Measurements from ENCODE around the gene SPDYE4.
"Not testable (repeated sequence)": the region's sequence is repeated elsewhere in the genome, so short reads cannot be mapped to it uniquely, and the experiment has no call there.

SPDYE4 gene, protein sequence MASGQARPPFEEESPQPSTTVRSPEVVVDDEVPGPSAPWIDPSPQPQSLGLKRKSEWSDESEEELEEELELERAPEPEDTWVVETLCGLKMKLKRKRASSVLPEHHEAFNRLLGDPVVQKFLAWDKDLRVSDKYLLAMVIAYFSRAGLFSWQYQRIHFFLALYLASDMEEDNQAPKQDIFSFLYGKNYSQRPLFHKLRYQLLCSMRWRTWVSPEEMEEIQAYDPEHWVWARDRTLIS

DNA sequence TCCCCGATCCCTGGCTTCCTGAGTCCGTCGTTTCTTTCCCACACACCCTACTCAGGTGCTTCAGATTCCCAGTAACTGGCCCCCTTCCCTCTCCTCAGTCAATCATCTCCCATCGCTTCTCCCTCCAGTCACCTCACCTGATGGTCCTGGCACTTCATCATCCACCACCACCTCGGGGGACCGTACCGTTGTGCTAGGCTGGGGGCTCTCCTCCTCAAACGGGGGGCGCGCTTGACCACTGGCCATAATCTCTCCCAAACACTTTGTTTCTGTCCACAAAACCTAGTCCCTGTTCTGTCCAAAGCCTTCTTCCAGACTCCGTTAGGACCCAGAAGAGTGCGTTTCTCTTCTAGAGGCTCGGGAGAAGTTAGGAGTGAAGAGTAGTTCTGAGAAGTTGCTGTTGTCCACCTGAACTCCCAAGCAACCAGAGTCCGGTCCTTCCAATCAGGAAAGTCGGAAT lies at the start of gene SPDYE4:
Gene SPDYE4 (minus strand): TSS at position 410 of the 460 bp plus-strand sequence. CDS start 164 bp downstream, at position 246.
- no peak for DNase-seq

- no peak for DNase-seq
These were observed 48.7 kb upstream of the SPDYE4 start for GRCh38 chr17:8806926-8807550.

DNA sequence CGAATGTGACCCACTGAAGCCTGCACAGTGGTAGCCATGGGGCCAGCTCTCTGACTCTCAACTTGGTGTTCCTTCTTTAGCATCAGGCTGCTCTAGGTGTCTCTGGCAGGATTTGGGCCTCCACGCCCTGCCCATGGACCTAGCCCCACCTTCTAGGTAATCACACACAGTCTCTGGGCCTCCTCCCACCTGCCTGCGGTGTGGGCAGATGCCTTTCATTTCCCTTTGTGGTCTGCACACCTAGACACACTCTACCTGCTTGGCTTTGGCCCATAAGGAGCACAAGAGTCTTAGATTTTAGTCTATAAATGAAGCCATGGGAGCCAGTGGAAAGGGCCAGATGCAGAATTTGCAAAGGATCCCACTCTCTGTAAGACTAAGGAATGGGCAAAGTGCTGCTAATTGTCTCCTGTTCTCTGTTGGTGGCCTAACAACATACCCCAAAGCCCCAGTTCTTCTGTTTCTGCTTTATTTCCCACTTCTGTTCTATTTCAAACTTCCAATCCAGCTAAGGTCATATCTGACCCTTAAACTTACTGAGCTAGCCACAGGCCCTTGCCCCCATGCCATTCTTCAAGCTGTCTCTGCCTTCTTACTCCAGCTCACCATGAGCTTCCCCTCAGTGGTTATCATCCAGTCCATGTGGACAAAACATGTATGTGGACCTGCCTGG lies 48.0 kb upstream of the SPDYE4 start:
- no peak for DNase-seq

- DNase-seq, result not testable (repeated sequence)
These were observed 47.0 kb upstream of the SPDYE4 start for GRCh38 chr17:8805396-8805795.

GRCh38 chr17:8803531-8804420 lies 45.4 kb upstream of the SPDYE4 start:
- DNase-seq, result no peak

DNA sequence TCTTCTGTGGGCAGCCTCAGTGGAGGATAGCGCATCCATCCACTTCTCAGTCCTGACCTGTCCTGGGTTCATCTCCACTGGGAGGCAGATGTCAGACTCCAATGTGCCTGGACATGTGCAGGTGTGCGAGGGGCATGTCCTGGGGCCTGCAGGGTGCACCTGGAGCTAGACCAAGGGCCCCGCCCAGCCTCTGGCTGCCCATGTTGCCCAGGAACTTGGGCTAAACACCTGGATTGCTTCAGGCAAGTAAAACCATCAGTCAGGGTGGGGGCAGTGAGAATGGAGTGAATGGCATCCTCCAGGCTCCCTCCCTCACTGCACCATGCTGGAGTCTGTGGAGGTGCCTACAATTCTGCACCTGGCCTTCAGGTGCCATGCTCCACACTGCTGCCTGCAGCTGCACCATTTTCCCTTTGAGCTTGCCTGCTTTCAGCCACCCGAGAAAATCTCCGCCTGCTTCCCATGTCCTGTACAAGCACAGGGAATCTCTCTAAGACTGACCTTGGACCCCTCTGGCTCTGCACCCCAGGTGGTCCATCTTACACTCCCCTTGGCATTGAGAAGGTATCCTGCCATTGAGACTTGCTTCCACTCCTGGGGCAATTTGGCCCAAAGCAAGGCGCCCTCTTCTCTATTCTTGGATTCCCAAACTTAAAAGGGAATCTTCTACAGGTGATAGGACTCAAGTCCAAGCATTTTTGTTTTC lies 42.9 kb upstream of the SPDYE4 start:
- no peak for DNase-seq

DNA sequence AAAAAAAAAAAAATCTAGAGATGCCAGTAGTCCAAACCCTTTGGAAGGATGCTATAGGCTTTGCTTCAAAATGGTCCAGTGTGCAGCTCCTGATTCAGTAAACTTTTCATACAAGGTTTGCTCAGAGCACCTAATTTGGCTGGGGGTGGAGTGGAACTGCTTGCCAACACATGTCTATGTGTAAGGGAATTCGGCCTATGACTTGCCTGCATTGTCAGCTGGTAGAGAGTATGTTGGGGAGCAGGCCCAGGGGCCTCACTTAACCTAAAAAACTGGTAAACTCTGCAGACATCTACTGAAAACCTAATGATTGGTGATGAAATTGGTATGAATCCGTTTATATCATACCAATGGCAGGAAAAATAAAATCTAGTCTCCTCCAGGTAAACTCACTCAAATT lies 42.3 kb upstream of the SPDYE4 start:
- no peak for DNase-seq

GRCh38 chr17:8799570-8800212 lies 41.3 kb upstream of the SPDYE4 start:
- no peak for DNase-seq

DNA sequence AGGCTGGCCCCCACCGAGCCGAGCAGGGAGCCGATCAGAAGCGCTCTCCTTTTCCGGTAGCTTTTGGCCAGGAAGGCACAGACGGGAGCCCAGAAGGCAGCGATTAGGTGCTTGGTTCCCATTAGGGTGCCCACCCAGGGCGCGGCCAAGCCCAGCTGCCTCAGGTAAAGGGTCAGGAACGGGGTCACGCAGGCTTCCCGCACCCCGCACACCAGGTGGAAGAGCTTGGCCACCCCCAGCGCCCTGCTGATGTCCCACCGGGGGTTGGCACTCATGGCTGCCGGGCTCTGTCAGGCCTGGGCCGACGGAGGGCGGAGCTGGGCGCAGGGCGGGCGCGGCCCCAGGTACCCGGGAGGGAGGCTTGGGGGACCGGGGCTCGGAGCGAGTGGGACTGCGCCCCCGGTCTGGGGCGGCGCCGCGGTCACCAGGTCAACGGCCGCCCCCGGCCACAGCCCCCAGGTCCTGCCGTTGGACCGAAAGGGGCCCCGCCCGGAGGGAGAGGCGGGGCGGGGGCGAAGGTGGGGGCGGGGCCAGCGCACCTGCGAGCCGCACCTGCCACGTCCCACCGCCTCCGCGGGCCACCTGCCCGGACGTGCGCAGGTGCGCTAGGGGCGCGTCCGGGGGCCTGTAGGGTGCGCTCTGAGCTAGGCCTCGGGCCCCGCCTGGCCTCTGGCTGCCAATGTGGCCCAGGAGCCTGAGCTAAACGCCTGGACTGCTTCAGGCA lies 40.7 kb upstream of the SPDYE4 start, which contains the start of gene MFSD6L:
Gene MFSD6L (minus strand): TSS at position 520 of the 724 bp plus-strand sequence. CDS start 245 bp downstream, at position 275.
- no peak for DNase-seq

- DNase-seq, result no peak
These were observed 40.0 kb upstream of the SPDYE4 start for GRCh38 chr17:8798176-8798845.

- DNase-seq, result no peak
These were observed 39.4 kb upstream of the SPDYE4 start for GRCh38 chr17:8797621-8798175.

DNA sequence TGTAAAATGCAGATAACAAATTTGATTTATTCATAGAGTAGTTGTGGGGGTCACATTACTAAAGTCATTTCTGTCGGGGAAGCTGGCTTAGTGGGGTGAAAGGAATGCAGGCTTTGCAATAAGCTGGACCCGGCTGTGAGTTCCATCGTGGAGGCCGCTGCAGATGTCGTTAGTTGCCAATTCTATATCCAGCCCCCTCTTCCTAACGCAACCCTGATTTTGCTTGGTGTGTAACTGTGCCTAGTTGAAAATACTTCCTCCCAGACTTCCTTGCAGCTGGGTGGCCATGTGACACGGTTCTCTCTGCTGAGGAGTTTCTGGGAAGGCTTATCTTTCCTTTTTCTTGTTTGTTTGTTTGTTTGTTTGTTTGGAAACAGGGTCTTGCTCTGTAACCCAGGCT lies 36.3 kb upstream of the SPDYE4 start:
- no peak for DNase-seq

DNA sequence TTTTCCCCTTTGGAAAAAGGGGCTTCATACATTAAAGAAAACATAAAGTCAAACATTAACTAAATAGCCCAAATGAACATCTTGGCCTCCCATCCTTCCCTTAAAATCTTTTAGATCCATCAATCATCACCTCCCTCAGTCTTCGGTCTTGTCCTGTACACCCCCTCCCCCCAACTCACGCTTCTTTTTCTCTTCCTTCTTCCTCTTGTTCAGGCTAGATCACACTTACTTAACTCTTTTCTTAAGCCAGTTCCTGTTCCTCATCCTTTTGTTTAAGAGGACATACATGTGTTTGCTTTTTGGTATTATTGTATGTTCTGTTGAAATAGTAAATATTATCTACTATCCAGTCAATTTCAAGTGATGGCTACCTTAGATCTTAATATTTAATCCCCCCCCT lies 35.3 kb upstream of the SPDYE4 start:
- no peak for DNase-seq

DNA sequence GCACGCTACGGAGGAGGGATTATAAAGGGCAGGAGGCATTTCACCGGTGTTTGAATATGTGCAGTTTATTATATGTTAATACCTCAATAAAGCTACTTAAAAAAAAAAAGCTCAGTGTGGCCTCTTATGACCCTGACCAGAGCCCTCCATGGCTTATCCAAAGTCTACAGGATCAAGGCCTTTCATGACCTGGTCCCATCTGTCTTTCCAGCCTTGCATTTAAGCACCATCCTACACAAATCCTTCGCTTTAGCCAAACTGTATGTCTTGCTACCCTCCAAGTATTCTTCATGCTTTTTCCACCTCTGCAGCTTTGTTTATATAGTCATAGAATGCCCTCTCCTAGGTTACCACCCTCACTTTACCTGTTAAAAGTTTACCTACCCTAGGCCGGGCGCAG lies 34.3 kb upstream of the SPDYE4 start:
- DNase-seq, result no peak

DNA sequence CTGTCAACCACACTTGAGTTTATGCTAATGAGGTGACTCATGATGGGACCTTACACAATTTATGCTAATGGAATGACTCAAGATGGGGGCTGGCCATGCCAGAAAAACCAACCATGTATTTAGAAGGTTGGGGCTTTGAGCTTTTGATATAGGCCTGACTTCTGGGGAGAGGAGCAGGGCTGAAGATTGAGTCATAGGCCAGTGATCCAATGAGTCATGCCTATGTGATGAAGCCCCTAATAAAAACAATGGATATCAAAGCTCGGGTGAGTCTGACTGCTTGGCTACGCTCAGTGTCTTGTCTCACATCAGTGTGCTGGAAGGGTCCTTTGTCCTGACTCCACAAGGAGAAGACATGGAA lies 33.5 kb upstream of the SPDYE4 start:
- DNase-seq, result no peak

GRCh38 chr17:8791248-8791909 lies 33.0 kb upstream of the SPDYE4 start:
- DNase-seq, result no peak

DNA sequence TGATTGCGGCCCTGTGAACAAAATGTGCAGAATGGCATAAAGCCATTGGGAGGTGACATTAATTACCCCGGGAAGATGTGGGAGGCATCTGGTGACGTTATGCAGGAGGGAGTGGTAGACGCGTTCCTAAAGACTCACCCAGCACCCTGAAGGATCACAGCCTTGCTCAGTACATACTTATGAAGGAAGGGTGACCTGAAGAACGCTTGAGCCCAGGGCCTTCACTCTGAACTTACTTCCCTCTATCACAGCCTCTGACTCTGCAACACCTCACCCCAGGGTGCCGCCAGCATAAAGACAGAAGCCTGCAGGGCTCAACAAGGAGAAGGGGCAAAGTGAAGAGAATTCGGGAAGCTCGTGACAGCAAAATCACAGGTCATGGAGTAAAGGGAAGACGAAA lies 31.4 kb upstream of the SPDYE4 start:
- no peak for DNase-seq

GRCh38 chr17:8788998-8789397 lies 30.7 kb upstream of the SPDYE4 start:
- DNase-seq, result no peak

- no peak for DNase-seq
These were observed 27.4 kb upstream of the SPDYE4 start for GRCh38 chr17:8785547-8786413.
